ENCODE measurements around the gene LRRTM3. TPM values are rescaled to one million over a fixed set of nuclear protein-coding genes. Genes with fewer than 3 reads are reported as not detected.

LRRTM3 gene
- total RNA-seq, 2 donors from 2014 or later, result not detected

GRCh38 chr10:66880826-66881225 lies 45.0 kb upstream of the LRRTM3 start:
- H3K4me1 ChIP-seq (ENCODE audit: control insufficient read depth, insufficient read depth, low read length), result peaks cover 5% of the 10 kb centered on the region
- Mint-ChIP-seq H3K27ac (no peak overlapping the region), H3K27me3 (ENCODE audit: insufficient read depth) (peaks cover 12% of the 10 kb centered on the region), H3K9me3 (no peaks in the 10 kb centered on the region), H3K36me3 (ENCODE audit: low read depth) (no peaks in the 10 kb centered on the region), H3K4me3 (no peak overlapping the region), H3K4me1 (peaks cover 18% of the 10 kb centered on the region)
- no peaks in the 10 kb centered on the region for H3K9me3 ChIP-seq (ENCODE audit: control insufficient read depth, low read length)
- whole genome bisulfite sequencing, 2 experiments (ENCODE audit: insufficient coverage in 1 of 2, insufficient read length in 1 of 2), result 81% methylated on average over 2 of the region's 2 CpGs; no CpG with 5 or more reads in 1 of the 2 experiments
- TF ChIP-seq CTCF (conservative IDR thresholded peaks at IDR 0.05), result no peak
- H3K4me3 ChIP-seq (ENCODE audit: low read length), result no peak overlapping the region
- H3K27ac ChIP-seq (ENCODE audit: low read depth, low read length), result no peak overlapping the region
- H3K36me3 ChIP-seq (ENCODE audit: control insufficient read depth, insufficient read depth, low read length), result no peaks in the 10 kb centered on the region
- H3K27me3 ChIP-seq (ENCODE audit: control insufficient read depth, insufficient read depth, low read length, poor library complexity, severe bottlenecking), result peaks cover 37% of the 10 kb centered on the region
- no peak overlapping the region for H3K9ac ChIP-seq (ENCODE audit: extremely low read depth, low read length, poor library complexity, severe bottlenecking)
- no peak for DNase-seq

GRCh38 chr10:66881814-66882213 lies 44.0 kb upstream of the LRRTM3 start:
- H3K4me1 ChIP-seq (ENCODE audit: control insufficient read depth, insufficient read depth, low read length), result peaks cover 5% of the 10 kb centered on the region
- H3K36me3 ChIP-seq (ENCODE audit: control insufficient read depth, insufficient read depth, low read length), result no peaks in the 10 kb centered on the region
- WGBS, 2 experiments (ENCODE audit: insufficient coverage in 1 of 2, insufficient read length in 1 of 2), result 91 to 93% methylated on average over 1 to 3 of the region's 3 CpGs
- H3K27me3 ChIP-seq (ENCODE audit: control insufficient read depth, insufficient read depth, low read length, poor library complexity, severe bottlenecking), result peaks cover 27% of the 10 kb centered on the region
- H3K27ac Mint-ChIP-seq, result no peak overlapping the region
- no peak for DNase-seq
- H3K27ac ChIP-seq (ENCODE audit: low read depth, low read length), result no peak overlapping the region
- no peak for TF ChIP-seq CTCF (conservative IDR thresholded peaks at IDR 0.05)
- no peaks in the 10 kb centered on the region for H3K9me3 Mint-ChIP-seq
- H3K9me3 ChIP-seq (ENCODE audit: control insufficient read depth, low read length), result no peaks in the 10 kb centered on the region
- H3K4me3 Mint-ChIP-seq, result no peak overlapping the region
- H3K9ac ChIP-seq (ENCODE audit: extremely low read depth, low read length, poor library complexity, severe bottlenecking), result no peak overlapping the region
- no peak overlapping the region for H3K4me3 ChIP-seq (ENCODE audit: low read length)
- H3K36me3 Mint-ChIP-seq (ENCODE audit: low read depth), result no peaks in the 10 kb centered on the region
- H3K4me1 Mint-ChIP-seq, result peaks cover 20% of the 10 kb centered on the region
- H3K27me3 Mint-ChIP-seq (ENCODE audit: insufficient read depth), result peaks cover 8% of the 10 kb centered on the region

DNA sequence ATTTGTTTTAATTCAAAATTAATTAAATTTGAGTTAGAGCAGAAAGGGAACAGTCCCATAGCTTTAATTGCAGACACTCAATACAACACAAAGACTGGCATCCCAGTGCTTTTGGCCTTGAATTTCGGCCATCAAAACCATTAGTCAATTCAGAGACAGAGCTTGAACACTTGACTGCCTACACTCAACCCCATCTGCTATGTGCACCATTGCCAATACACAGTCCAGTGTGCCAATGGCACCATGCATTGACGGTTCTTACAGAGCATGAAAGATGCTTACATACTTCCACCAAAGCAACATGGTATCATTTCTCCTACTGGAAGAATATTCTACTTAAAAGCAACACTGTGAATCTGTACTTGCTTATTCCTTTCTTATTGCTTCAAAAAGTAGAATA lies 43.6 kb upstream of the LRRTM3 start:
- no peak for DNase-seq
- peaks cover 19% of the 10 kb centered on the region for H3K4me1 Mint-ChIP-seq
- no peaks in the 10 kb centered on the region for H3K9me3 Mint-ChIP-seq
- H3K4me3 Mint-ChIP-seq, result no peak overlapping the region
- no peaks in the 10 kb centered on the region for H3K36me3 ChIP-seq (ENCODE audit: control insufficient read depth, insufficient read depth, low read length)
- peaks cover 23% of the 10 kb centered on the region for H3K27me3 ChIP-seq (ENCODE audit: control insufficient read depth, insufficient read depth, low read length, poor library complexity, severe bottlenecking)
- H3K27ac ChIP-seq (ENCODE audit: low read depth, low read length), result no peak overlapping the region
- H3K9me3 ChIP-seq (ENCODE audit: control insufficient read depth, low read length), result no peaks in the 10 kb centered on the region
- no peaks in the 10 kb centered on the region for H3K36me3 Mint-ChIP-seq (ENCODE audit: low read depth)
- peaks cover 6% of the 10 kb centered on the region for H3K27me3 Mint-ChIP-seq (ENCODE audit: insufficient read depth)
- H3K9ac ChIP-seq (ENCODE audit: extremely low read depth, low read length, poor library complexity, severe bottlenecking), result no peak overlapping the region
- no peak overlapping the region for H3K27ac Mint-ChIP-seq
- WGBS, 2 experiments (ENCODE audit: insufficient coverage in 1 of 2, insufficient read length in 1 of 2), result 86 to 94% methylated on average over 2 of the region's 2 CpGs
- H3K4me1 ChIP-seq (ENCODE audit: control insufficient read depth, insufficient read depth, low read length), result peaks cover under 1% of the 10 kb centered on the region
- H3K4me3 ChIP-seq (ENCODE audit: low read length), result no peak overlapping the region
- no peak for TF ChIP-seq CTCF (conservative IDR thresholded peaks at IDR 0.05)
